SK-N-DZ (cell line): ENCODE data around the gene TMEM131L.

Experiments used
- DNase-seq: peaks from one replicate; pipeline ENCODE4 v3.0.0-alpha.2; 2015; ENCODE audit warnings: low spot score

The TMEM131L gene

GRCh38 chr4:153610623-153611376 lies 144.6 kb downstream of the TMEM131L start:
- no peak for DNase-seq

- no peak for DNase-seq
These were observed 145.5 kb downstream of the TMEM131L start for GRCh38 chr4:153611679-153612078.

GRCh38 chr4:153612878-153613277 lies 146.7 kb downstream of the TMEM131L start:
- DNase-seq: no peak

- DNase-seq: no peak
These were observed 149.9 kb downstream of the TMEM131L start for GRCh38 chr4:153616006-153616555.

GRCh38 chr4:153618833-153619232 lies 152.7 kb downstream of the TMEM131L start:
- DNase-seq: no peak

- DNase-seq: no peak
These were observed 153.7 kb downstream of the TMEM131L start for GRCh38 chr4:153619811-153620210.

GRCh38 chr4:153620352-153620751 lies 154.2 kb downstream of the TMEM131L start:
- no peak for DNase-seq

GRCh38 chr4:153622093-153622492 lies 155.9 kb downstream of the TMEM131L start:
- DNase-seq: no peak

GRCh38 chr4:153622778-153623240 lies 156.6 kb downstream of the TMEM131L start:
- DNase-seq: no peak

GRCh38 chr4:153623491-153623890 lies 157.3 kb downstream of the TMEM131L start:
- DNase-seq: no peak

- DNase-seq: no peak
These were observed 162.7 kb downstream of the TMEM131L start for GRCh38 chr4:153628796-153629315.

- DNase-seq: no peak
These were observed 163.6 kb downstream of the TMEM131L start for GRCh38 chr4:153629776-153630175.

GRCh38 chr4:153634738-153635353 lies 168.7 kb downstream of the TMEM131L start:
- DNase-seq: no peak

GRCh38 chr4:153635846-153636245 lies 169.7 kb downstream of the TMEM131L start:
- no peak for DNase-seq

- no peak for DNase-seq
These were observed 171.0 kb downstream of the TMEM131L start for GRCh38 chr4:153637201-153637600.

- DNase-seq: no peak
These were observed 171.9 kb downstream of the TMEM131L start for GRCh38 chr4:153638011-153638410.

- no peak for DNase-seq
These were observed 172.8 kb downstream of the TMEM131L start for GRCh38 chr4:153638999-153639398.

GRCh38 chr4:153639833-153640802 lies 174.0 kb downstream of the TMEM131L start:
- peak; percentile 27 for DNase-seq

- DNase-seq: no peak
These were observed 175.4 kb downstream of the TMEM131L start for GRCh38 chr4:153641532-153641931.

GRCh38 chr4:153643406-153644383 lies 177.5 kb downstream of the TMEM131L start:
- peak; percentile 55 for DNase-seq
